ENCODE measurements around the gene TTC38. TPM values are rescaled to one million over a fixed set of nuclear protein-coding genes. Genes with fewer than 3 reads are reported as not detected.

TTC38 gene
- total and polyA plus RNA-seq, 4 experiments from 2014 or later: 3.9 to 8.2 (median 5.3) TPM

DNA sequence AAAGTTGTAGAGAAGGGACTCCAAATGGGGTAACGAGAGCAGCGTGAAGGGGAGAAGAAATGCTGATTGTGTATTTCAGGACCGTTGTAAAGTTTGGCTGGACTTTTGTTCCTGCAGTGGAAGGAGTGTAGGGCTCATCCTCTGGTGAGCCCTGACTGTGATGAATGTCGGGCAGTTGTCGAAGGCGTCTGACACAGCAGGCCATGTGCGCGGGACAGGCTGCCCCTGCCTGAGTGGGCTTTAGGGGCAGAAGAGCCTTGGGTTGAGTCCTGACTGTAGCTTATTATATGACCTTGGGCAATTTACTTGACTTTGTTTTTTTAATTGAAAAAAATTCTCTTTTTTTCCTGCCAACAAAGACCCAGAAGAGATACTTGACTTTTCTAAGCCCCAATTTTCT, 70.8 kb downstream of the TTC38 start:
- DNase-seq: no peak
- no peaks in the 10 kb centered on the region for H3K9me3 ChIP-seq (ENCODE audit: control insufficient read depth in 1 of 2, low read length in 2 of 2)
- no peak overlapping the region for H3K27ac ChIP-seq (ENCODE audit: low read depth, low read length)
- H3K4me1 ChIP-seq (ENCODE audit: insufficient read depth, low read length): peaks cover 17% of the 10 kb centered on the region
- peaks cover 46% of the 10 kb centered on the region for H3K36me3 ChIP-seq (ENCODE audit: insufficient read depth, low read length)
- peak overlapping the region in 3 of 7 donors; percentile 23 to 61 (median 32) for H3K27ac Mint-ChIP-seq
- ChIA-PET POLR2A (ENCODE audit: partially characterized antibody) (no interaction called here), CTCF (ENCODE audit: partially characterized antibody) (interaction anchor here (1.1 kb wide), 1 partner anchor 344 kb away, joined by 3 read pairs; no protein-coding TSS in a partner anchor)
- H3K4me3 ChIP-seq (ENCODE audit: low read length in 2 of 2): no peak overlapping the region
- peaks cover 28 to 55% (median 42%) of the 10 kb centered on the region in 4 donors for H3K4me1 Mint-ChIP-seq
- peaks cover 38 to 66% of the 10 kb centered on the region in 2 donors for H3K36me3 Mint-ChIP-seq
- no peaks in the 10 kb centered on the region for H3K27me3 Mint-ChIP-seq
- intact Hi-C loops (cut with micrococcal nuclease): no loop called here
- no peaks in the 10 kb centered on the region for H3K9me3 Mint-ChIP-seq
- no peaks in the 10 kb centered on the region for H3K27me3 ChIP-seq (ENCODE audit: insufficient read depth, low read length)
- peak overlapping the region in 2 of 8 donors; percentile 2 to 17 for H3K4me3 Mint-ChIP-seq

DNA sequence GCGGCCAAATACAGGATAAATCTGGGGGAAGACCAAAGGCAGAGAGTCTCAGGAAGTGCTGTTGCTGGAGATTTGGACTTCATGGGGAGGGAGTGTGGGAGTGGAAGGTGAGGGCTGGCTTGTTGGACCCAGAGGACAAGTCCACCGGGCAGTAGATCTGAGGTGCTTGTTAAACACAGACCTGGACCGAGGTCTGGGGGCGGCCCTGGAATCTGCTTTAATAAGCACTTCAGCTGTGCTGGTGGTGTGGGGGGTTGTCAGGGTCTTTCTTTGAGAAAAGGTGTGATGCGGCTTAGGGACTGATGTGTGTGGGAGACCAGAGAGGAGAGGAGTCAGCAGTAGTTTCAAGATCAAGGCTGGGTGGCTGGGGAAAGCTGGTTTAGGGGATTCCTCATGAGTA, 72.1 kb downstream of the TTC38 start:
- Mint-ChIP-seq H3K27me3 (no peaks in the 10 kb centered on the region), H3K4me3 (peak overlapping the region in 1 of 8 donors; percentile 27), H3K4me1 (peaks cover 29 to 51% (median 39%) of the 10 kb centered on the region in 4 donors), H3K9me3 (no peaks in the 10 kb centered on the region), H3K36me3 (peaks cover 45 to 80% of the 10 kb centered on the region in 2 donors), H3K27ac (peak overlapping the region in 2 of 7 donors; percentile 10 to 74)
- no peak overlapping the region for H3K4me3 ChIP-seq (ENCODE audit: low read length in 2 of 2)
- H3K27me3 ChIP-seq (ENCODE audit: insufficient read depth, low read length): no peaks in the 10 kb centered on the region
- intact Hi-C loops (cut with micrococcal nuclease): no loop called here
- H3K9me3 ChIP-seq (ENCODE audit: control insufficient read depth in 1 of 2, low read length in 2 of 2): no peaks in the 10 kb centered on the region
- CTCF ChIA-PET (ENCODE audit: partially characterized antibody): interaction anchor here (0.8 to 1.0 kb wide), 2 partner anchors 176 to 345 kb away, joined by 3 read pairs; no protein-coding TSS in a partner anchor
- POLR2A ChIA-PET (ENCODE audit: partially characterized antibody): no interaction called here
- no peak for DNase-seq
- no peak overlapping the region for H3K27ac ChIP-seq (ENCODE audit: low read depth, low read length)
- peaks cover 17% of the 10 kb centered on the region for H3K4me1 ChIP-seq (ENCODE audit: insufficient read depth, low read length)
- H3K36me3 ChIP-seq (ENCODE audit: insufficient read depth, low read length): peaks cover 55% of the 10 kb centered on the region

DNA sequence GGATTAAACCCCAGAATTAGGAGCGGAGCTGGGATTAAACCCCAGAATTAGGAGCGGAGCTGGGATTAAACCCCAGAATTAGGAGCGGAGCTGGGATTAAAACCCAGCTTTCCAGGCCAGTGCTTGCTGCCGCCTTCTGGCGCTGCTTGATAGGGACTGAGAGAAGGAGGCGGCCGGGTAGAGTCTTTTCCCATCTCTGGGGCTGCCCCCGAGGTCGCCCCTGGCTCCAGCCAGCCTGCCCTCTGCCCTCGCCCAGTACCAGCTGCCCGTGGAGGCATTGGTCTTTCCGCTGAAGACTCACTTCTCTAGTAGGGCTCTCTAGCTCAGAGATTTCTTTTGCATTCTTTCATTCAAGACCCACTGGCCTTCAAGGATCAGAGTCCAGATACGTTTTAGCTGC, 72.9 kb downstream of the TTC38 start:
- no peak overlapping the region for H3K27ac Mint-ChIP-seq
- no peak overlapping the region for H3K4me3 Mint-ChIP-seq
- H3K4me1 Mint-ChIP-seq: peaks cover 29 to 46% (median 38%) of the 10 kb centered on the region in 4 donors
- no peak overlapping the region for H3K27ac ChIP-seq (ENCODE audit: low read depth, low read length)
- H3K9me3 Mint-ChIP-seq: no peaks in the 10 kb centered on the region
- H3K4me1 ChIP-seq (ENCODE audit: insufficient read depth, low read length): peaks cover 17% of the 10 kb centered on the region
- no peak overlapping the region for H3K4me3 ChIP-seq (ENCODE audit: low read length in 2 of 2)
- H3K27me3 ChIP-seq (ENCODE audit: insufficient read depth, low read length): no peaks in the 10 kb centered on the region
- intact Hi-C loops (cut with micrococcal nuclease): no loop called here
- POLR2A ChIA-PET (ENCODE audit: partially characterized antibody): no interaction called here
- H3K36me3 ChIP-seq (ENCODE audit: insufficient read depth, low read length): peaks cover 57% of the 10 kb centered on the region
- H3K36me3 Mint-ChIP-seq: peaks cover 47 to 80% of the 10 kb centered on the region in 2 donors
- CTCF ChIA-PET (ENCODE audit: partially characterized antibody): interaction anchor here (0.8 to 1.0 kb wide), 2 partner anchors 176 to 346 kb away, joined by 3 read pairs; no protein-coding TSS in a partner anchor
- no peaks in the 10 kb centered on the region for H3K27me3 Mint-ChIP-seq
- no peaks in the 10 kb centered on the region for H3K9me3 ChIP-seq (ENCODE audit: control insufficient read depth in 1 of 2, low read length in 2 of 2)
- DNase-seq: no peak

Other genes with a start within 250 kb of the TTC38 start
- 10 to 100 TPM; 21.3 to 23.2 TPM for gene PPARA, start 117.5 kb upstream of the TTC38 start, total RNA-seq
- gene PPARA, start 117.5 kb upstream of the TTC38 start, polyA plus RNA-seq: 1 to 10 TPM in 1 of 2 donors, under 1 TPM in 1; 0.91 to 5.8 TPM
- gene CDPF1, start 17.7 kb upstream of the TTC38 start, total RNA-seq: 10 to 100 TPM; 10.3 to 11.5 TPM
- gene CDPF1, start 17.7 kb upstream of the TTC38 start, polyA plus RNA-seq: 10 to 100 TPM; 17.0 to 31.5 TPM
- not detected for gene PKDREJ, start 4.7 kb upstream of the TTC38 start, total RNA-seq
- gene PKDREJ, start 4.7 kb upstream of the TTC38 start, polyA plus RNA-seq: not detected
- gene GTSE1, start 28.9 kb downstream of the TTC38 start, total RNA-seq: under 1 TPM in 1 of 2 experiments, not detected in 1; 0.64 TPM
- gene GTSE1, start 28.9 kb downstream of the TTC38 start, polyA plus RNA-seq: not detected
- 10 to 100 TPM; 79.9 to 93.0 TPM for gene TRMU, start 67.7 kb downstream of the TTC38 start, total RNA-seq
- gene TRMU, start 67.7 kb downstream of the TTC38 start, polyA plus RNA-seq: 10 to 100 TPM; 14.5 to 17.2 TPM

Data from CD4-positive, alpha-beta memory T cell (primary cell).